ACC112 (cell line): ENCODE results near the gene EVI5L.
"Not testable (repeated sequence)": the region's sequence is repeated elsewhere in the genome, so short reads cannot be mapped to it uniquely, and the experiment has no call there.

Source experiments
- H2AFZ ChIP-seq: fragments of 200-600 bp; sonication (generic); one replicate; pipeline ENCODE4 v1.6.0; 2017; ENCODE audit warnings: antibody characterized with exemption, low read length; ENCODE audit not compliant: unreplicated experiment
- H3K27ac ChIP-seq: fragments of 200-600 bp; sonication (generic); 2 replicates; pipeline ENCODE4 v1.5.1; 2014; ENCODE audit warnings: low read depth, mild to moderate bottlenecking, antibody characterized with exemption, low read length, moderate library complexity
- H3K27me3 ChIP-seq: fragments of 200-600 bp; sonication (generic); 2 replicates; pipeline ENCODE4 v1.6.1; 2014; ENCODE audit warnings: mild to moderate bottlenecking, antibody characterized with exemption, low read length, moderate library complexity, mixed read lengths; ENCODE audit not compliant: insufficient read depth
- H3K36me3 ChIP-seq: fragments of 200-600 bp; sonication (generic); 2 replicates; pipeline ENCODE4 v1.6.1; 2016; ENCODE audit warnings: mild to moderate bottlenecking, antibody characterized with exemption, low read length, moderate library complexity, mixed read lengths; ENCODE audit not compliant: insufficient read depth
- H3K4me1 ChIP-seq: fragments of 200-600 bp; sonication (generic); one replicate; pipeline ENCODE4 v1.6.1; 2016; ENCODE audit warnings: low read length, mixed read lengths; ENCODE audit not compliant: insufficient read depth, unreplicated experiment, control insufficient read depth
- H3K4me3 ChIP-seq: fragments of 200-600 bp; sonication (generic); 2 replicates; pipeline ENCODE4 v1.5.1; 2014; ENCODE audit warnings: mild to moderate bottlenecking, low read depth, low read length
- H3K79me2 ChIP-seq: fragments of 200-600 bp; sonication (generic); one replicate; pipeline ENCODE4 v1.6.0; 2016; ENCODE audit warnings: low read length; ENCODE audit not compliant: control insufficient read depth, unreplicated experiment, insufficient read depth

EVI5L gene

GRCh38 chr19:7816040-7816439 lies 14.0 kb upstream of the EVI5L start:
- not testable (repeated sequence) for H3K79me2 ChIP-seq, H3K4me3 ChIP-seq, H3K27ac ChIP-seq, H3K4me1 ChIP-seq, H3K36me3 ChIP-seq, H2AFZ ChIP-seq
- H3K27me3 ChIP-seq: peaks cover 10% of the 10 kb centered on the region; the same call in 1 of the 2 replicates

GRCh38 chr19:7817801-7818200 lies 12.2 kb upstream of the EVI5L start:
- Histone ChIP-seq H2AFZ (no peak overlapping the region), H3K4me3 (no peak overlapping the region), H3K4me1 (no peaks in the 10 kb centered on the region), H3K36me3 (no peaks in the 10 kb centered on the region), H3K27me3 (peaks cover 10% of the 10 kb centered on the region; the same call in 1 of the 2 replicates), H3K79me2 (no peaks in the 10 kb centered on the region), H3K27ac (no peak overlapping the region)

GRCh38 chr19:7818806-7819205 lies 11.2 kb upstream of the EVI5L start:
- Histone ChIP-seq H3K4me1 (no peaks in the 10 kb centered on the region), H3K27ac (no peak overlapping the region), H2AFZ (no peak overlapping the region), H3K36me3 (no peaks in the 10 kb centered on the region), H3K79me2 (no peaks in the 10 kb centered on the region), H3K4me3 (no peak overlapping the region), H3K27me3 (peaks cover 10% of the 10 kb centered on the region; the same call in 1 of the 2 replicates)

GRCh38 chr19:7819337-7819736 lies 10.7 kb upstream of the EVI5L start:
- H3K27ac ChIP-seq: no peak overlapping the region
- no peaks in the 10 kb centered on the region for H3K36me3 ChIP-seq
- H3K4me3 ChIP-seq: no peak overlapping the region
- no peaks in the 10 kb centered on the region for H3K79me2 ChIP-seq
- H2AFZ ChIP-seq: no peak overlapping the region
- no peaks in the 10 kb centered on the region for H3K4me1 ChIP-seq
- H3K27me3 ChIP-seq: peaks cover 10% of the 10 kb centered on the region; the same call in 1 of the 2 replicates

GRCh38 chr19:7820588-7820987 lies 9.4 kb upstream of the EVI5L start:
- Histone ChIP-seq H3K4me1 (no peaks in the 10 kb centered on the region), H3K79me2 (no peaks in the 10 kb centered on the region), H3K4me3 (no peak overlapping the region), H3K36me3 (no peaks in the 10 kb centered on the region), H2AFZ (no peak overlapping the region), H3K27me3 (peaks cover 10% of the 10 kb centered on the region; the same call in 1 of the 2 replicates), H3K27ac (no peak overlapping the region)

- Histone ChIP-seq H2AFZ (no peak overlapping the region), H3K4me3 (no peak overlapping the region), H3K36me3 (no peaks in the 10 kb centered on the region), H3K4me1 (no peaks in the 10 kb centered on the region), H3K79me2 (no peaks in the 10 kb centered on the region), H3K27me3 (peaks cover 10% of the 10 kb centered on the region; the same call in 1 of the 2 replicates), H3K27ac (no peak overlapping the region)
Observed at GRCh38 chr19:7822910-7823515, 7.0 kb upstream of the EVI5L start.

GRCh38 chr19:7823686-7824301 lies 6.2 kb upstream of the EVI5L start:
- no peaks in the 10 kb centered on the region for H3K4me1 ChIP-seq
- no peak overlapping the region for H2AFZ ChIP-seq
- H3K36me3 ChIP-seq: no peaks in the 10 kb centered on the region
- H3K79me2 ChIP-seq: no peaks in the 10 kb centered on the region
- H3K27ac ChIP-seq: no peak overlapping the region
- H3K27me3 ChIP-seq: peaks cover 8% of the 10 kb centered on the region; the same call in 1 of the 2 replicates
- H3K4me3 ChIP-seq: no peak overlapping the region

- Histone ChIP-seq H3K36me3 (no peaks in the 10 kb centered on the region), H3K27ac (no peak overlapping the region), H2AFZ (peak overlapping the region; percentile 85), H3K79me2 (peaks cover 3% of the 10 kb centered on the region), H3K27me3 (no peaks in the 10 kb centered on the region), H3K4me1 (peaks cover 4% of the 10 kb centered on the region), H3K4me3 (peak overlapping the region; percentile 75)
Observed at GRCh38 chr19:7829166-7829520, 875 bp upstream of the EVI5L start.

- Histone ChIP-seq H3K4me3 (peak overlapping the region; percentile 79), H3K79me2 (peaks cover 3% of the 10 kb centered on the region), H3K27me3 (no peaks in the 10 kb centered on the region), H3K4me1 (peaks cover 4% of the 10 kb centered on the region), H2AFZ (no peak overlapping the region), H3K27ac (no peak overlapping the region), H3K36me3 (no peaks in the 10 kb centered on the region)
Observed at GRCh38 chr19:7830272-7830771, 304 bp downstream of the EVI5L start.

- H3K27me3 ChIP-seq: no peaks in the 10 kb centered on the region
- no peak overlapping the region for H3K27ac ChIP-seq
- H3K79me2 ChIP-seq: peaks cover 3% of the 10 kb centered on the region
- H2AFZ ChIP-seq: no peak overlapping the region
- H3K4me1 ChIP-seq: peaks cover 4% of the 10 kb centered on the region
- H3K4me3 ChIP-seq: peak overlapping the region; percentile 79
- H3K36me3 ChIP-seq: no peaks in the 10 kb centered on the region
Observed at GRCh38 chr19:7830823-7831222, 805 bp downstream of the EVI5L start.

- Histone ChIP-seq H3K4me3 (peak overlapping the region; percentile 79; the same call in 1 of the 2 replicates), H3K36me3 (no peaks in the 10 kb centered on the region), H3K4me1 (peaks cover 4% of the 10 kb centered on the region), H3K27ac (no peak overlapping the region), H2AFZ (no peak overlapping the region), H3K27me3 (no peaks in the 10 kb centered on the region), H3K79me2 (peaks cover 3% of the 10 kb centered on the region)
Observed at GRCh38 chr19:7831452-7831851, 1.4 kb downstream of the EVI5L start.
